Prostate gland (tissue), 2 donors: Measurements from ENCODE around the gene PIK3C2G.

ENCODE experiments used
- CTCF ChIP-seq, 4 experiments: fragments of 200-600 bp in 2 of 4; fragments of 450-650 bp in 2 of 4; sonication (generic) in 2 of 4; IDR thresholded peaks; 1 replicate in 3 of 4; 2 replicates in 1 of 4; pipeline ENCODE4 v1.5.1; 2016 to 2019; ENCODE audit warnings: antibody characterized with exemption in 4 of 4, mild to moderate bottlenecking in 2 of 4, moderate library complexity in 2 of 4
- POLR2A ChIP-seq: fragments of 450-650 bp; IDR thresholded peaks from one replicate; pipeline ENCODE4 v1.6.1; 2016; ENCODE audit warnings: antibody characterized with exemption, mild to moderate bottlenecking
- POLR2AphosphoS5 ChIP-seq: sonication (generic); formaldehyde crosslinking; IDR thresholded peaks from one replicate; pipeline ENCODE4 v1.6.1; 2017; ENCODE audit warnings: antibody characterized with exemption

GRCh38 chr12:18439541-18439940, 178.2 kb downstream of the PIK3C2G start:
- TF ChIP-seq POLR2AphosphoS5 = no peak
- TF ChIP-seq POLR2A = no peak
- no peak for TF ChIP-seq CTCF (IDR thresholded peaks at IDR 0.05)
